Measurements from ENCODE around the gene SESTD1. TPM values are rescaled to one million over a fixed set of nuclear protein-coding genes. Genes with fewer than 3 reads are reported as not detected.

SESTD1 gene
- total and polyA plus RNA-seq, 2 of the 8 experiments (the other 6 are each of a cell fraction or from before 2014, with no cell fraction given), result 5.2 to 49.6 TPM

DNA sequence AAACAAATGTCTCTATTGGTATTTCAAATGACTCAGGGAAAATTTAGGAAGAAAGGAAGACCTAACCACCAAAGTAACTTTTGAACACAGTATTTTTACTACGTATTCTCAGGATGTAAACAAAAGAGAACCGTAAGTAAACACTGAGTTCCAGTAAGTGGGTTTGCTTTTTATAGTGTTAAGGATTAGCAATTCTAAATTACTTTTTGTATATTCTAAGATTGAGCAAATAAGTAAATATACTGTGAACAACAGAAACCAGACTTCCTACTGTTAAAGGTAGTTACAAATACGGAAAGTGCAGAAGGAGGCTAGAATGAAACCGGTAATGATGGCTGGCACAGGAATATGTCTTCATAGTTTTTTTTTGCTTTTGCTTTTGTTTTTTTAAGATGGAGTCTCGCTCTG is 31.5 kb downstream of the SESTD1 start:
- FAIRE-seq (no peak), DNase-seq (ENCODE audit: low read depth in 1 of 2, low spot score in 2 of 2) (no peak)
- H3K27ac ChIP-seq (ENCODE audit: low read depth, low read length), result no peak overlapping the region
- H2BK5ac ChIP-seq (ENCODE audit: low read depth, low read length), result no peak overlapping the region
- no peak overlapping the region for H4K8ac ChIP-seq (ENCODE audit: extremely low read depth, insufficient read depth, low read length)
- H3K4me1 ChIP-seq (replicated peaks in 1 of 4; ENCODE audit: control insufficient read depth in 3 of 4, insufficient read depth in 4 of 4, low read length in 3 of 4), result peaks cover 0 to 5% (median 2%) of the 10 kb centered on the region in 4 experiments; a peak in 2 of 7 replicates
- H3K4me2 ChIP-seq (ENCODE audit: insufficient read depth in 1 of 2, low read depth in 2 of 2, low read length in 2 of 2), result no peak overlapping the region
- no peaks in the 10 kb centered on the region for H3K27me3 ChIP-seq (replicated peaks in 1 of 4; ENCODE audit: control insufficient read depth in 3 of 4, extremely low read depth in 1 of 4, insufficient read depth in 3 of 4, low read length in 3 of 4)
- no peak overlapping the region for H3K14ac ChIP-seq (ENCODE audit: insufficient read length)
- ChIA-PET CTCF (ENCODE audit: partially characterized antibody) (no interaction called here), POLR2A (ENCODE audit: partially characterized antibody) (no interaction called here)
- peaks cover 0 to 31% of the 10 kb centered on the region in 2 experiments; a peak in 3 of 4 replicates for H3K79me2 ChIP-seq (ENCODE audit: control insufficient read depth in 1 of 2, insufficient read depth in 2 of 2, low read length in 2 of 2)
- no peak overlapping the region for H2AFZ ChIP-seq (ENCODE audit: low read length)
- no peak overlapping the region for H2BK15ac ChIP-seq (ENCODE audit: low read length)
- H3K4ac ChIP-seq (replicated peaks; ENCODE audit: insufficient read length, low read depth, low read length), result no peak overlapping the region
- no peak overlapping the region for H4K91ac ChIP-seq (replicated peaks; ENCODE audit: insufficient read length, low read length)
- no peaks in the 10 kb centered on the region for H3K79me1 ChIP-seq (ENCODE audit: low read depth, low read length)
- H3K23me2 ChIP-seq (ENCODE audit: low read depth, low read length), result no peaks in the 10 kb centered on the region
- no peaks in the 10 kb centered on the region for H4K20me1 ChIP-seq (replicated peaks in 1 of 2; ENCODE audit: control insufficient read depth in 1 of 2, insufficient read depth in 2 of 2, low read length in 2 of 2)
- H3K23ac ChIP-seq (ENCODE audit: insufficient read length), result no peak overlapping the region
- WGBS, 2 experiments (ENCODE audit: extremely low coverage in 1 of 2, insufficient coverage in 1 of 2, insufficient read length in 1 of 2, insufficient replicate concordance in 2 of 2, low coverage in 1 of 2, low lambda C conversion rate in 2 of 2, missing lambda C conversion rate in 1 of 2), result 88% methylated on average over 5 of the region's 5 CpGs; no CpG with 5 or more reads in 1 of the 2 experiments
- H2BK12ac ChIP-seq (ENCODE audit: low read depth, low read length), result no peak overlapping the region
- H3K9ac ChIP-seq (replicated peaks in 1 of 4; ENCODE audit: extremely low read depth in 1 of 4, low read depth in 3 of 4, low read length in 3 of 4), result no peak overlapping the region
- H4K5ac ChIP-seq (ENCODE audit: insufficient read length, low read depth, low read length), result no peak overlapping the region
- no peak overlapping the region for H2BK120ac ChIP-seq (replicated peaks; ENCODE audit: low read depth, low read length)
- no peak overlapping the region for H3K18ac ChIP-seq (ENCODE audit: extremely low read depth, low read length)
- H3K9me3 ChIP-seq (ENCODE audit: insufficient read depth in 2 of 2, low read depth in 1 of 2, low read length in 1 of 2), result no peaks in the 10 kb centered on the region
- H3K4me3 ChIP-seq (ENCODE audit: extremely low read depth in 1 of 4, insufficient read depth in 2 of 4, low read depth in 3 of 4, low read length in 4 of 4), result no peak overlapping the region
- no peaks in the 10 kb centered on the region for H3K36me3 ChIP-seq (ENCODE audit: control insufficient read depth in 2 of 4, insufficient read depth in 4 of 4, low read length in 3 of 4)
- no peak overlapping the region for H2AK5ac ChIP-seq (ENCODE audit: low read depth, low read length)
- no peak overlapping the region for H3K56ac ChIP-seq (replicated peaks; ENCODE audit: insufficient read length, low read depth, low read length)
- H2BK20ac ChIP-seq (ENCODE audit: low read length), result no peak overlapping the region
- TF ChIP-seq SAP30 (IDR thresholded peaks at IDR 0.05; ENCODE audit: insufficient read depth, insufficient replicate concordance, low read length) (no peak), MAFK (IDR thresholded peaks at IDR 0.05; ENCODE audit: low read depth, low read length) (no peak), TAF7 (optimal IDR thresholded peaks at IDR 0.05; ENCODE audit: borderline replicate concordance, low read depth, low read length) (no peak), NRF1 (IDR thresholded peaks at IDR 0.05; ENCODE audit: low read depth, low read length) (no peak), GTF2F1 (IDR thresholded peaks at IDR 0.05; ENCODE audit: borderline replicate concordance, low read depth, low read length) (no peak), TCF12 (IDR thresholded peaks at IDR 0.05; ENCODE audit: low read depth, low read length) (no peak), POU5F1 (IDR thresholded peaks at IDR 0.05; ENCODE audit: low read depth, low read length) (no peak), SIN3A (conservative IDR thresholded peaks at IDR 0.05 in 1 of 2, IDR thresholded peaks at IDR 0.05 in 1 of 2; ENCODE audit: low read depth in 1 of 2, low read length in 2 of 2) (no peak), HDAC6 (IDR thresholded peaks at IDR 0.05; ENCODE audit: low read depth, low read length) (no peak), BRCA1 (IDR thresholded peaks at IDR 0.05; ENCODE audit: low read depth, low read length) (no peak)
- TF ChIP-seq, protein P1, sequence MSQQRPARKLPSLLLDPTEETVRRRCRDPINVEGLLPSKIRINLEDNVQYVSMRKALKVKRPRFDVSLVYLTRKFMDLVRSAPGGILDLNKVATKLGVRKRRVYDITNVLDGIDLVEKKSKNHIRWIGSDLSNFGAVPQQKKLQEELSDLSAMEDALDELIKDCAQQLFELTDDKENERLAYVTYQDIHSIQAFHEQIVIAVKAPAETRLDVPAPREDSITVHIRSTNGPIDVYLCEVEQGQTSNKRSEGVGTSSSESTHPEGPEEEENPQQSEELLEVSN (IDR thresholded peaks at IDR 0.05), result no peak
